Bronchial epithelial cell (primary cell): Measurements from ENCODE around the gene RFFL. TPM values are rescaled to one million over a fixed set of nuclear protein-coding genes. Genes with fewer than 3 reads are reported as not detected.
"Not testable (repeated sequence)": the region's sequence is repeated elsewhere in the genome, so short reads cannot be mapped to it uniquely, and the experiment has no call there.

Experiments
- DNase-seq: peaks from one replicate; pipeline ENCODE4 v3.0.0-alpha.2; 2010; ENCODE audit warnings: low read depth
- FAIRE-seq: peaks from 2 replicates; lab custom pipeline; 2011; peaks lifted over from hg19 to GRCh38; lab: Jason Lieb, UNC
- H3K27me3 ChIP-seq: 2 replicates; pipeline ENCODE4 v1.5.1; 2011; ENCODE audit warnings: low read length; ENCODE audit not compliant: control insufficient read depth, insufficient read depth
- H3K36me3 ChIP-seq: 2 replicates; pipeline ENCODE4 v1.5.1; 2011; ENCODE audit warnings: low read length; ENCODE audit not compliant: control insufficient read depth, insufficient read depth
- H3K4me3 ChIP-seq: 2 replicates; pipeline ENCODE4 v1.5.1; 2011; ENCODE audit warnings: mild to moderate bottlenecking, low read depth, low read length, control low read depth
- total RNA-seq: library from RNA; depleted of rRNA; stranded (reverse); fragments of >200 nt; gene quantifications from 2 replicates; pipeline ENCODE4 v1.2.1, GENCODE V29; 2014
- TF ChIP-seq, protein P1 (sequence below): IDR thresholded peaks from 2 replicates; pipeline ENCODE4 v1.5.1; 2011; ENCODE audit warnings: mild to moderate bottlenecking, moderate library complexity, low read length, control low read depth, inconsistent platforms; ENCODE audit not compliant: insufficient read depth, severe bottlenecking

Gene RFFL
- total RNA-seq, 1 donor from 2014 or later, result 8.4 TPM

DNA sequence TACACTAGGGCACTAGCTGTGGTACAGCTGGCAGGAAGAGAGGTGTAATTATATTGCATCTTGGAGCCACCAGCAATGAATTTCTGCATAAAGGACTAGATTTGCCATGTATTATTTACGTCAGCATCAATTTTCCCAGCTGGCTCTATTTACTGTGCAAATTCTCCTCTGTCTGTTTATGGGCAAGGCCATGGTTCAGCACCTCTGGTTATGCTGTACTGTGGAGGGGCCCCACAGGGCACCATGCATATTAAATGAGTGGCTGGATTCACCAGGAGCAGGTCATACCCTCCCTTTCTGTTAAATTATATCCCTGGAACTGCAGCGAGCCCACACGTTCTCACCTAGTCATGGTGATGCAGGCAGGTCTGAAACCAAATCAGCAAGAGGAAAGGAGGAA lies 36.4 kb upstream of the RFFL start:
- Histone ChIP-seq H3K36me3 (no peaks in the 10 kb centered on the region), H3K4me3 (no peak overlapping the region), H3K27me3 (no peaks in the 10 kb centered on the region)
- FAIRE-seq (no peak), DNase-seq (no peak)
- TF ChIP-seq, protein P1, sequence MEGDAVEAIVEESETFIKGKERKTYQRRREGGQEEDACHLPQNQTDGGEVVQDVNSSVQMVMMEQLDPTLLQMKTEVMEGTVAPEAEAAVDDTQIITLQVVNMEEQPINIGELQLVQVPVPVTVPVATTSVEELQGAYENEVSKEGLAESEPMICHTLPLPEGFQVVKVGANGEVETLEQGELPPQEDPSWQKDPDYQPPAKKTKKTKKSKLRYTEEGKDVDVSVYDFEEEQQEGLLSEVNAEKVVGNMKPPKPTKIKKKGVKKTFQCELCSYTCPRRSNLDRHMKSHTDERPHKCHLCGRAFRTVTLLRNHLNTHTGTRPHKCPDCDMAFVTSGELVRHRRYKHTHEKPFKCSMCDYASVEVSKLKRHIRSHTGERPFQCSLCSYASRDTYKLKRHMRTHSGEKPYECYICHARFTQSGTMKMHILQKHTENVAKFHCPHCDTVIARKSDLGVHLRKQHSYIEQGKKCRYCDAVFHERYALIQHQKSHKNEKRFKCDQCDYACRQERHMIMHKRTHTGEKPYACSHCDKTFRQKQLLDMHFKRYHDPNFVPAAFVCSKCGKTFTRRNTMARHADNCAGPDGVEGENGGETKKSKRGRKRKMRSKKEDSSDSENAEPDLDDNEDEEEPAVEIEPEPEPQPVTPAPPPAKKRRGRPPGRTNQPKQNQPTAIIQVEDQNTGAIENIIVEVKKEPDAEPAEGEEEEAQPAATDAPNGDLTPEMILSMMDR, result no peak

GRCh38 chr17:35097776-35098175 lies 34.3 kb upstream of the RFFL start:
- Histone ChIP-seq H3K27me3 (no peaks in the 10 kb centered on the region), H3K4me3 (no peak overlapping the region), H3K36me3 (no peaks in the 10 kb centered on the region)
- DNase-seq, result no peak
- TF ChIP-seq, protein P1, result no peak
- FAIRE-seq, result no peak

- H3K27me3 ChIP-seq, result no peaks in the 10 kb centered on the region
- no peak overlapping the region for H3K4me3 ChIP-seq
- FAIRE-seq, result no peak
- TF ChIP-seq, protein P1, result no peak
- H3K36me3 ChIP-seq, result no peaks in the 10 kb centered on the region
- no peak for DNase-seq
These were observed 32.2 kb upstream of the RFFL start for GRCh38 chr17:35095741-35096140.

- FAIRE-seq, result peak; percentile 28
- TF ChIP-seq, protein P1, result no peak
- Histone ChIP-seq H3K27me3 (no peaks in the 10 kb centered on the region), H3K4me3 (no peak overlapping the region), H3K36me3 (no peaks in the 10 kb centered on the region)
- peak; percentile 95 for DNase-seq
These were observed 31.4 kb upstream of the RFFL start for GRCh38 chr17:35094902-35095301.

GRCh38 chr17:35090707-35091106 lies 27.2 kb upstream of the RFFL start:
- DNase-seq, H3K36me3 ChIP-seq, FAIRE-seq, H3K27me3 ChIP-seq, H3K4me3 ChIP-seq: not testable (repeated sequence)

GRCh38 chr17:35089586-35090296 lies 26.2 kb upstream of the RFFL start:
- no peaks in the 10 kb centered on the region for H3K36me3 ChIP-seq
- DNase-seq (peak; percentile 76), FAIRE-seq (no peak)
- TF ChIP-seq, protein P1, result no peak
- peak overlapping the region; percentile 41 for H3K4me3 ChIP-seq
- no peaks in the 10 kb centered on the region for H3K27me3 ChIP-seq
